HCEC 1CT (cell line): Measurements from ENCODE around the gene M1AP.

Experiments
- DNase-seq: peaks from one replicate; pipeline ENCODE4 v3.0.0-alpha.2; 2017

M1AP gene

DNA sequence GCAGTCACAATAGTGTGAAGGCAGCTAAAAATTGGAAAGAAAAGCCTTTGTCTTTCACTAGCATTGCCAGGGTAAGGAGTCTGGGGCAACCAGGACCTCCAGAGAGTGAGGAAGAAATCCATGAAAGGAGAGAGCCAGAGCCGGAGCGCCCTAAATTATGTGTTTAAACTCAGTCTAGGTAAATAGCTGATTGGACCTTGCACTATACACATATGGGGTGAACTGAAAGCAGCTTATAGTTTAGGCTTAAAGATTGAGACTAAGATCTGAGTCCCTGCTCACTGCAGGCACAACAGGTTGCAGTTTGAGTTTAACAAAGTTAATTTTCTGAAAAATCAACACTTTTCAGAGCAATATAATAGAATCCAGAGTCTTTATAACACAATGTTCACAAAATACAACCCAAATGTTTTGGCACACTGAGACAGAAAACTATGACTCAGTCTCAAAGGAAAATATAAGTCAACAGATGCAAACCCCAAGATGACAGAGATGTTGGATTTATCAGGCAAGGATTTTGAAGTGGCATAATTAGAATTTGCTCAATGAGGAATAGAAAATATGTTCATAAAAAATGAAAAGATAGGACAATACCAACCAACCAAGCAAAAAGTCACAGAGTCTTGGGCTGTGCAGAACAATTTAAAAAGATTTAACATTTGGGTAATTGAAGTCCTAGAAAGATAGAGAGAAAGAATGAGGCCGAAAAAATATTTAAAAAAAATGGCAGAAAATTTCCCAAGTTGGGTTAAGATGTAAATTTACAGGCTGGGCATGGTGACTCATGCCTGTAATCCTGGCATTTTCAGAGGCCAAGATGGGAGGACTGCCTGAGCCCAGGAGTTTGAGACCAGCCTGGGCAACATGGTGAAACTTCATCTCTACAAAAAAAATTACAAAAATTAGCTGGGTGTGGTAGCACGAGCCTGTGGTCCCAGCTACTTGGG is 54.0 kb downstream of the M1AP start:
- peak; percentile 37 for DNase-seq

DNA sequence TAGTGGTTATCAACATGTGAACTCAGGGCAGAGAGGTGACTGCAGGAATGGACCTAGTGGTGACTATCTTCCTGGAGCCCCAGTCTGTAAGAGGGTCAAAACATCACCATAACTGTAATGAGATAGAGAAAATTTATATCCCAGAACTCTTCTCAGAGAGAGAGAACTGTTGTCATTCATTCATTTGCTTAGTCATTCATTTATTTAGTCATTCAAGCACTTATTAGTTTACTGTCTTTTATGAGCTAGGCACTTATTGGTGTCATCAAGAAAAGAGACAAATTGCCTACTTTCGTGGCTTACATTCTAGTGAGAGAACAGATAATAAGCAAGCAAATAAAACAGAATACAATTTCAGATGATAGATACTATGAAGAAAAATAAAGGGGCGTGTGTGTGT is 59.5 kb downstream of the M1AP start:
- no peak for DNase-seq

DNA sequence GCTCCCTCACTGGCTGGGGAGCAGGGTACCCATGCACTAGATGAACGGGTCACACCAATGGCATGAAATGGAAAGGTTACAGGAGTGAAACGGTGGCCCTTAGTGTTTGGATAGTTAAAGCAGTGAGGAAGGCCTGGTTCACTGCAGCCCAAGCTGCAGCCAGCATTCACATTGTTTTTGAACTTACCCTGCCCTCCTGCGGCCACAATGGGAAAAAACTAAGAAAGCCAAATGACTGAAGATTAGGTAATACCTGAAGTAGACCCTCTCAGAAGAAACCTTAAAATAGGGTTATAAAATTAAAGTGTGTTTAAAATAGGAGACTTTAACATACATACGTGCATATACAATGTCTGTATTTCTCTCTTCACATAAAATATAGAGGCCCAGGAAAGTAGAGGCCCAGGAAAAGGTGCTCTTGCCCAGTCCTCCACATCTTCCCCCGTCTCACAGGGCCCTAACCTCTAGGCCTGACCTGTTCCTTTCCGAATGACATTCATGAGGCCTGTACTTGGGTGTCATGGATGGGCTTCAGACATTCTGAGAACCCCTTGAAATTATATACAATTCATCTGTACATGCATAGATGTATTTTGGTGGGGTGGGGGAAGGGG is 60.4 kb downstream of the M1AP start:
- peak; percentile 78 for DNase-seq

DNA sequence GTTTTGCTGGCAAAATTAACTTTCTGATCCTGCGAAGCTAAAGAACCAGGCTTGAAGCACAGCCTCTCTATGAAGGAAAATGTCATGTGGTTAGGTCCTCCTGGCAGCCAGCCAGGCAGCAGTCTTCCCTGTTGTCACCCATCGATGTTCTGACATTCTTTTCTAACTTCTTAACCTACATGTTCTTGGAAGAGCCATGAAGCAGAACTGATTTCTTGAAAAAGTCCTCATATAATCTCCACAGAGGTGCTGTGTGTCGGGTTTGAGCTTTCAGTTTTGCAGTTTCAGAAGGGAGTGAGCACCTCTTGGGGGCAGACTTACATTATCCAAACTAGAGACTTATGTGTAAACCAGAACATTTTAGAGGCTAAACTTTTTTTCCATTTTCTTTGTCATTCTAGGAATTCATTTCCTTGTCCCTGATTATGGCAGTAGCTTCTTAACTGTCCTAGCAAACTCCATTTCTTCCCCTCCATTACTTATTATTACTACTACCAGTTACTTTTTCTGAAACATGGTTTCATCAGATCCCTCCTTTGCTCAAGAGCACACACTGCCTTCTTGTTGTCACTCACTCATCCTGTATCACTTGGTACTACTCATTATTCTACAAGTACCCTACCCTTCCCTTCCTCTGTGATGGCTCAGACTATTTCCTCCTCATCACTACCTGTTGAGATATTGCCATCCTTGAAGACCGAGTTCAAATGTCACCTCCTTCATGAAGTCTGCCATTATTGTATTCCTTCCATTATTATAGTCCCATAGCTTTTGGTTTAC is 62.5 kb downstream of the M1AP start:
- no peak for DNase-seq

DNA sequence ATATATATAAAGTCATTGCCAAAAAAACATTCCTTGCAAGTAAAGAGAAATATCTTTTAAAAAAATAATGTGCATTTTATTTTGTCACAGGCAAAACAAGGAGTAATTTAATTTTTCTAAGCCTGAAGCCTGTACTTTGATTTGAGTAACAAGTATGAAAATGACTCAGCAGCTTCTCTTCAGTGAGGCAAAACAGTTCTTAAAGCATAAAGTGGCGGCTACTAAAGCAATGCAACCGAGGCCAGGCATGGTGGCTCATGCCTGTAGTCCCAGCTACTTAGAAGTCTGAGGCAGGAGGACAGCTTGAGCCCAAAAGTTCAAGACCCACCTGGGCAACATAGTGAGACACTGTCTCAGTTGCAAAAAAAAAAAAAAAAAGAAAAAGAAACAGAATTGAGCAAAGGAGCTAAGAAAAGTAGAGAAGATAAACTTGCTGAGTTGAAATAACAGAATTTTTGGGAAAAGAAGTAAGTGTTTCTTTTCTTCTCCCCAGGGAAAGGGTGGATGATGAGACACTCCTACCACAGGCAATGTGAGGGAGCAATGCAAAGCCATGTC is 64.0 kb downstream of the M1AP start:
- peak; percentile 60 for DNase-seq

DNA sequence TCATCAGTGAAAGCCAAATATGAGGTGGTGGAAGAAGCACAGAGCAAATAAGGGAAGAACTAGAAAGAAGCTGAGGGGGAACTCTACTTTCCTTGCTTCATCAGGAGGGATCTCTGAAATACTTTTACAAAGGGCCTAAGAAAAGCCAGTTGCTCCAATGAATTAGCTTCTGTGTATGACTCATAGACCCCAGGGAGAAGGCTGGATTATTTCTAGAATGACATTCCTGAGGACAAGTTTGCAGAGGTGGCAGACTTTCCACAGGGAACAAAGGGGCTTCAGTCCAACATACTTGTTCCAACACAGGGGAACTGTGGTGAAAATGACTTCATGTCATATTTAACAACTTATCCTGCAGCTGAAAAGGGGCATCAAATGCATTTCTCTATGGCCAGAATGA is 64.6 kb downstream of the M1AP start:
- peak; percentile 68 for DNase-seq

DNA sequence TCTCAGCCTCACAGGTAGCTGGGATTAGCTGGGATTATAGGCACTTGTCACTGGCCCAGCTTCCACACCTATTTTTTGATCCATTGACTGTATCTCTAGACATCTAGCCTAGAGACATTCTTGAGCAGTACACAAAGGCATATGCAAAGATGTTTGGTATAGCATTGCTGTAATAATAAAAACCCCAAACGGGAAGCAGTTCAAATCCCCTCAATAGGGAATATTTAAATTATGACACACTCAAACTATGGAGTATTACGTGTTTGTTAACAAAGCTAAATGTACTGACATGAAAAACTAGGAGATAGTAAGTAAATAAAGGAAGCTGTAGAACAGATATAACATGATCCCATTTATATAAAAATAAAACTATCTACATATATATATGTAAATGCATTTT is 65.9 kb downstream of the M1AP start:
- no peak for DNase-seq

DNA sequence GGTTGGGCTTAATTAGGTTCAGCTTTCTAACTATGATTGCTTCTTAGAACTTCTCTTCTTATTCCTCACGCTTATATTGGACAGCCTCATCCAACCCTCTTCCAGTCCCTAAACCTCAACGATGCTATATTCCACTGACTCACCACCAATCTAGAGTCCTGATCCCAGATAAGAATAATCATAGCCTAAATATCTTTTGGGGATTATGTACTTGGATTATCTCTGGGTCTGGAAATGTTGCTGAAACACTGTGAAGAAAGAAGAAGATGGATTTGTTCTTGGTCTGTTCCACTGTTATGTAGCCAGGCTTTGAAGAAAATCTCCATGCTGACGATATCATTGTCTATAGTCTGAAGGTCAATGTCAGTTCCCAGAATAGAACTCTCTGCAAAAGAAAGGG is 66.7 kb downstream of the M1AP start:
- DNase-seq = no peak

DNA sequence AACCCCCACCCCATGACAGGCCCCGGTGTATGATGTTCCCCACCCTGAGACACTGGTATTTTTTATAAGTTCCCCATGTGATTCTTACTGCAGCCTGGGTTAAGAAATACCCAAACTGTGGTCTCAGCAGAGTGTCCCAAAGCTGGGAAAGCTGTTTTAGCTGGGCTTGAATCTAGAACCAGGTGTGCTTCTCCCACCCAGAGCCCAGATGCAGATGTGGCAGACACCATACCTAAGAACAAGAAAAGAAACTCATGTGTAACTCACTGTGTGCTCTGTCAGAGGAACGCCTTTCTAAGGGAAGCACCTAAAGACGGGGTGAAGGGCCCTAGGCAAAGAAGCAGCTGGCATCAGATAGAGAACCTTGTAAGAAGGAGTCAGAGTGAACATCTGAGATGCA is 69.7 kb downstream of the M1AP start:
- no peak for DNase-seq

DNA sequence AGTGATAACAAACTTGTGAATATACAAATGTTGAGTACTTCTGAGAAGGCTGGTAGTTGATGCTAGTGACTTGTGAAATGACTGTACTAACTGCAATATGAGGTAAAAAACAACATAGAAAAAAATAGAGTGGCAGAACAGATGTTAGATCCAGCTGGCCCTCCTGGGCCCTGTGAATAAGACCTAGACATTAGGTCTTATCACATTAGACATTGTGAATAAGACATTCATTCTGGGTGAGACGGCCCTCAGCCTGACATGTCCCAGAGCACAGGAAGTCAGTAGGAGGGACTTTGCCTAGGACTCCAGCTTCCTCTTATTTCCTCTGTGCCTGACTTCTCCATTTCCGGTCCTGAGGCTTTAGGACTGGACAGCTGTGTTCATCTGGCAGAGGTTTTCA is 70.7 kb downstream of the M1AP start:
- DNase-seq = peak; percentile 88

DNA sequence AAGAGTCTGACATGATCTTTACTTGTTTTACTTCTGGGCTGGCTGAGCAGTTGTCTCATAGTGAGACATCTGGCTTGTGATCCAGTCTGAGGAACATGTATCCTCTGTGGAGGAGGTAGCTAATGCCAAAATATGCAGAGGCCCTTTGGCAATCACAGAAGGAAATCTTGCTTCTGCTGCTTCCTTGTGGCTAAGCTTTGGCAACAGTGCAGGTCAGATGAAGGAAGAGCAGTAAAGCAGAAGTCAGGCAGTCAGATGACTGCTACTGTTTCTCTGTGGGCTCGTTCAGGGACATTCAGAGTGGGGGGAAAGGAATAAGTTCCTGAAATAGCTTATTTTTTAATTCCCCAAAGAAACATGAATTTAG is 71.3 kb downstream of the M1AP start:
- DNase-seq = peak; percentile 90

DNA sequence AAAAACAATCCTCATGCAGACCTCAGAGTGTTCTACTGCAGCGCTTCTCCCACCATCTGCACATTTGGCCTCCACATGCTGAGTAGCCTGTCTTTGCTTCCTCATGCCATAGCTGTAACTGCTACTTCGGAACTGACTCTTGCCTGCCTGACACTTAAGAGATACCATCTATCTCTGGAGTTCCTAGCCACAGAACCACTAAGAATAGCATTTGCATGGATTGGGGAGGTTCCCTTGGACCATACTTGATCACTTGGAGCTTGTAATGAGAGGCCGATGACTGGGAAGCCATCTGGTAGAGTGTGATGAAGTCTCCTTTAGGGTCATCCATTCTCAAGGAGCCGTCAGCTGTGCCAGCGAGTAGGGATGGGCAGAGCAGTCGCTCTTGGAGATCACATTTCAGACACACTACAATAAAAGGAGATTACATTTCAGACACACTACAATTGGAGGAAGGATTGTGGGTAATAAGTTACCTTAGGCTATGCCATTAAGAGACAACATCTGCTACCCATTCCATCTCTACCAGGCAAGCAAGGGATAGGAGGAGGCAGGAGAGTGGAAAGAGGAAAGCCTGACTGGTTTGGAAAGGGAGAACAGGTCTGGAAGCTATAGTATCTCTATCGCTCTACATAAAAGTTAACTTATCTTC is 71.8 kb downstream of the M1AP start:
- peak; percentile 93 for DNase-seq

DNA sequence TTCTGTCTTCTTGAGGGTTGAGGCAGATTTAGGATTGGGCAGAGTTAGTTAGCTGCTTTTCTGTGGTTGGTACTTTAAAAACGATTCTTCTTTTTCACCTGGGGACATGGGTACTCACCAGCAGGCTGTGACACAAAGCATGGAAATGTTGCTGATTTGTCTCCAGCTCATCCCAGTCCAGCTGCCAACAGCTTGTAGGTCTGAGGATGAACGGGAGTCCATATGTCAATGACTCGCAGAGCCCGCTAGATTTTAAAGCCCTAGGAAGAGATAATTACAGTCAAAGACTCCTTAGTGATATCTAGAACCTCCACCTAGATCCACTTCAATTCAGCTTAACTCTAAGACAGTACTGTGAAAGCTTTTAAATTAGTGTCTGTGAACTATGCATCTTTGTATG is 72.8 kb downstream of the M1AP start:
- DNase-seq = peak; percentile 73

DNA sequence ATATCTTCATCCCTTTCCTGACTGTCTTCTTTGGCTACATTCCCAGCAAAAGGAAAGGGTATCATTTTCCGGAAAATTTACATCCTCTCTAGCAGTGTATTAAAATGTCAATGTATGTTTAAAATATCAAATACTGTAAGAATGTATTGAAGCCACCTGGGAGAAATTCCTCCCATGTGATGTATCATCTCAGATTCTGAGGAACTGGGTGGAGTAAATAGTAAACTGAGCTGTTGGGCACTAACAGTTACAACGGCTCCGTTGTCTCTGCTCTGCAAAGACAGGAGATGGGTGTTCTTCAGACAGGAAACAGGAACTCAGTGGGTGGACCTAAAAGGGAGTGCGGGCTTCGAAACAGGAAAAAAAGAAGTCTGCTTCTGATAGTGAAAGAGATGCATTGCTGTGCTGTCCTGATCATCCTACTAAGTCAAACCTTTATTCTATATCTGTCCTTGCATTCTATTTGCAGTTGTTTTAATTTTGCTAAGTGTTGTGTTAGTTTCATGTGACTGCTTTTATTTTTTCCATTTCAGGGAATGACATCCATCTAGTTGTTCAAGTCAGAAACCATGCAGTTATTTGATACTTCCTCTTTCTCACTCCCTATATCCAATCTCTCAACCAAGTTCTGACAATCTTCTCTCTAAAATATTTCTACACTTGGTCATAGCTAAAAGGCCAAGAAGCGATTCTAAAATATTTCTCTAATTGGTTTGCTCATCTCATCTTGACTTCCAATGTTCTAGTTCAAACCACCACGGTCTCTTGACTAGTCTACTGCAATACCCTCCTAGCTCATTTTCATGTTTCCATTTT is 74.2 kb downstream of the M1AP start:
- peak; percentile 95 for DNase-seq

DNA sequence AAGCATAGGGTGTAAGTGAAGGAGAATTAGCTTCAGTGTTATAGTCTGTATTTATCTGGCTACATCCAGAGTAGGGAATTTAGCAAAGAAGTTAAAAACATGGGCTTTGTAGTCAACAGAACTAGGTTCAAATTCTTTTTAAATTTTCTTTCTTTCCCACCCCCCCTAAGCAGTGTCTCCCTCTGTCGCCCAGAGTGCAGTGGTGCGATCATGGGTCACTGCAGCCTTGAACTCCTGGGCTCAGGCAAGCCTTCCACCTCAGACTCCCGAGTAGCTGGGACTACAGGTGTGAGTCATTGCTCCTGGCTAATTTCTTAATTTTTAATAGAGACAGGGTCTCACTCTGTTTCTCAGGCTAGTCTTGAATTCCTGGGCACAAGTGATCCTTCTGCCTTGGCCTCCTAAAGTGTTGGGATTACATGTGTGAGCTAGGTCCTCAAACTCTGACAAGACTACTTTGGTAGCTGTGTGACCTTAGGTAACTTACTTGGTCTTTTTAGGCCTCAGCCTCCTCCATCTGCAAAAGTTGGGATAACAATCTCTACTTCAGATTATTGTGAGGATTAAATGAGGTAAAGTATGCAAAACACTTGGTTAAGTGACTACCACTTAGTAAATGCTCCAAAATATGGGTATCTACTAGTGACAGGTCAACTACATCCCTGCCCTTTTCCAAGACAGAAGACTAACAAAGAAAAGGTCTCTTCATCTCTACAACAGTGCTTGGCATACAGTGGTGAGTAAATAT is 75.8 kb downstream of the M1AP start:
- DNase-seq = no peak

DNA sequence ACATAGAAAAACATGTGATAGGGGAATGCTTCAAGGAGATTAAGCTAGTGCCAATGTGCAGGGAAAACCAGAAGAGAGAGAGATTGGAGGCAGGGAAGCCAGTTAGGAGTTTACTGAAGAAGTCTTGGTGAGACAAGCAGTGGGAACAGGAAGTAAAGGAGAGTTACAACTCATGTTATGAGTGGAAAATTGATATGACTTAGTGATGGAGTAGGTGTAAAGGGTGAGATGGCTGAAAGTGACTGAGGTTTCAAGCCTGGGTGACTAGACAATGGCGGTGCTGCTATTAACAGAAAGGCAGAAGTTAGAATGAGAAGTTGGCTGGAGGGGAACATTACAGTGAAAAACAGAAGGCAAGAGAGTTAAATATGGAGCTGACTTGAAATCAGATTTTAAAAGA is 77.1 kb downstream of the M1AP start:
- no peak for DNase-seq

DNA sequence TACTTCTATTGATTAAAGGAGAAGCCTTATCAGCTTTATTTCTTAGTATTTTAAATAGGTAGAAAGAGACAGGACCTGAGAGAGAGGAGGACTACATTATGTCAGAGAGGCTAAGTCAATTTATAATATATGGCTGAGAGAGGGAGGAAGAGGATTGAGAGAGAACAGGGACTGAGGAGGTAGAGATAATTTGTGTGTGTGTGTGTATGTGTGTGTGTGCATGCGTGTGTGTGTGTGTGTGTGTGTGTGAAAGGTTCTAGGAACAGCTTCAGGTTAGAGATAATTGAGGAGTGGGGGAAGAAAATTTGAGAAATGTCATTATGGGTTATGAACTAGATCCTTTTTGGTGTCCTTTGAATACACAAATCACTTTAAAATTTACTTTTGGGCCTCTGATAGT is 78.4 kb downstream of the M1AP start:
- no peak for DNase-seq

DNA sequence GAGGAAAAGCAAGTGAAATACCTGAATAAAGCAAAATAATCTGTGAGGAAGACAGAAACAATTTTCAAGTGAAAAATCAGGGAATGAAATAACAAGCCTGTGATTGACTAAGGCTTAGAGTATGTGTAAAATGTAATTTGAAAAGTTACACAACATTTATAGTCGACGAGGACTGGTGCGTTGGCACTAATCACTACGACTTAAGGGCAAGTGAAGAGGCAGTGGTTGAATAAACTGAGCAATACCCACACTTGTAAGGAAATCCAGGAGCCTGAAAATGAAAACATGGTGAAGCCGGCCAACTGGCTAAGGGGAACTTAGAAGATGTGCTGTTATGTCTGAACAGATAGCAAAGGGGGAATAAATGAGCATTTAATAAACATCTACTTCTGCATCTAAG is 80.2 kb downstream of the M1AP start:
- DNase-seq = peak; percentile 91

DNA sequence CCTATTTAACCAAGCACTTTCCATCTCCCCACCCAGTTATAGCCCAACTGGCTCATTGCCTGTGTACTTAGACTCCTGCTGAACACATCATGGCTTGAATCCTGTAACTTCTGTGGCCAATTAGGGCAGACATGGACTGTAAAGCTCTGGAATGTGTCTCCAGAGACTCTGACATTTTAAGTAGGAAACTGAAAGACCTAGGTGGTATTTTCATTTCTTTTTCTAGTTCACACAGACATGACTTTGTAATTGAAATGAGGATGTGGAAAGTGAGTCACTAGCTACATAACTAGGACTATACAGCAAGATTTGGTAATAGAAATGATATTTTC is 81.4 kb downstream of the M1AP start:
- peak; percentile 78 for DNase-seq

DNA sequence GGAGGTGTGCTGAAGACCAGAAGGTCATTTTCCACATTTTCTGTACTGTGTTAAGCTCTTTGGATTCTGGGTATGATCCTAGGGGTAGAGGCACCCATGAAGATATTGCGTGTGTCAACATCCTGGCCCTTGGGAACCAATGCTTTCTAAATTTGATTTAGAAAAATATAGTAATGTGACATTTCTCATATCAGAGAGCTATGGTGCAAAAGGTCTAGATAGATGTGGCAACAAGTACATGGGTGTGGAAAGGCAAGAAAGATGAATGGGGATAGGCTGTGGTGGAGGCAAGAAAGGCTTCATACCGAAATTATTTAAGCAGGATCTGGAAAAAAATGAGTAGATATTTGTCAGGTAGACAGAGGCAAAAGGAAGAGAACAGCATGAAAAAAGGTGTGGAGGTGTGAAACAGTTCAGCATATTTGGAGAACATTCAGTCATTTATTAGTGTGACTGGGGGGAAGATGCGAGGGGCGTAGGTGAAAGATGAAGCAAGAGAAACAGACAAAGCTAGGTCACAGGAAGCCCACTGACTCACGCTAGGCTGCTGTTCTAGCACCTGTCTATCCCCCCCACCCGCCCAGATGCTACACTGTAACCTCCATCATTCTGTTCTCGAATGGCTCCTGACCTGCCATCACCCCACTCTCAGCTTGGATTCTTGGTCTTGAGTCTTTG is 81.9 kb downstream of the M1AP start:
- DNase-seq = no peak

DNA sequence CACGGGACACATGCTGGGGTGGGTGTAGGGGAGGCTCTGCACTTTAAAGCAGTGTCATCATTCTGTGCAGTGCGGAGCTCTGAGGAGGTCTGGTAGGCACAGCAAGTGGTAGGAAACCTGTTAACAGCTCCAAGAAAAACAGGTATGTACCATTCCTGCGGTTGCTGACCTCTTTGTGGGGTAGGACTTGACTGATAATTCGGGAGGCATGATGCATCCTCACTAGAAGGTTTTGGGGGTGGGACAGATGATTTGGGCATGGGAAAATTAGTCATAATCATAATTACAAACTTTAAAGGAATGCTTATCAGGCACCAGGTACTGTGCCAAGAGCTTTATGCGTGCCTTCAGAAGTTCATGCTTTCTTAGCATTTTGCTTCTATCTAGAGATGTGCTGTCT is 83.9 kb downstream of the M1AP start:
- DNase-seq = peak; percentile 61
